ENCODE measurements around the gene CACNB1.
"Not testable (repeated sequence)": the region's sequence is repeated elsewhere in the genome, so short reads cannot be mapped to it uniquely, and the experiment has no call there.

CACNB1 gene

DNA sequence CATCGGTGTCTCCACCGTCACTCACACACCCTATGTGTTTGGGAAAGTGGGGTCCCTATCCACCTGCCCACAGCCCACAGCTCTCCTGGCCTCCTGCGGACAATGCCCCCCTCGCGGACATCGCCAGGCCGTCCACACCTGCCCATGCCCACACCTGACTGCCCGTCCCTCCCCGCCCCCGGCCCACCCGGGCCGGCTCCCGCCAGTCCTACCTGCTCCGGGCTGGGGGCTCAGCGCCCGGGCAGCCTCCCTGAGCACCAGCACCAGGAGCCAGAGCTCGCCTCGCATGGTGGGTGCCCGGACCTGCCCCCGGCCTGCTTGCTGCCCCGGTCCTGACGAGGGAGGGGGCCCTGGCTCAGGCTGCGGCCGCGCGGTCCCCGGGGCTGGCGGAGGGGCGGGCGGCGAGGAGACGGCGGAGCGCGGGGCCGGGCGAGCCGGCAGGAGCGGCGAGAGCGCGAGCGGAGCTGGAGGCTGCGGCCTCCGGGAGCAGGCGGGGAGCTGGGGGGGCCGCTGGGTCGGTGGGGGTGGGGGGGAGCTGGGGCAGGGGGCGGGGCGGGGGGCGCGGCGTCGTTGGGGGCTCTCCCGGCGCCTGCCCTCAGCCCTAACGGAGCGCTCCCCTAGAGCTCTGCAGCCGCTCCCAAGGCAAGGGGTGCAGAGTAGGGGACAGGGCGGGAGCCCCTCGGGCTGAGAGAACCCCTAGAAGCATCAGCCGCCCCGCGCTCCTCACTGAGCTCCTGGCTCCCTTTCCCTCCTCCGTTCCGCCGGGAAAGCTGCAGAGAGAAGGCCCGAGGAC lies 46.1 kb downstream of the CACNB1 start, which contains the start of gene PLXDC1:
Gene PLXDC1 (minus strand): TSS at position 488 of the 793 bp plus-strand sequence. CDS start 200 bp downstream, at position 288.
- no peak for DNase-seq (ENCODE audit: low read depth)

DNA sequence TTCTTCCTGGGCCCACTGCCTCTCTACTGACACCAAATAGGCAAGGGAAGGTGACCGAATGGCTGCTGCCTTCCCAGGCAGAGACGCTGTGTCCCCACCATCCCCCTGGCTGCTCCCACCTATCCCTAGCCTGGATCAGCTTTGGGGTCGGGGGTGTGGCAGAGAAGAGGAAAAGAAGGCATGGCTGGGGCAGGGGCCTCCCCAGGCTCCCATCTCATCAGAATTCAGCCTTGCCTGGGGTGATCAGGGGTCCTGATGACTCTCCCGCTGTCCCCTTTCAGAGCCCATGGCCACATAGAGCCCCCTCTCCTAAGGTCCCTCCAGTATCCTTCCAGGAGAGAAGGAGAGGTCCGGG lies 46.7 kb downstream of the CACNB1 start:
- DNase-seq (ENCODE audit: low read depth): no peak

DNA sequence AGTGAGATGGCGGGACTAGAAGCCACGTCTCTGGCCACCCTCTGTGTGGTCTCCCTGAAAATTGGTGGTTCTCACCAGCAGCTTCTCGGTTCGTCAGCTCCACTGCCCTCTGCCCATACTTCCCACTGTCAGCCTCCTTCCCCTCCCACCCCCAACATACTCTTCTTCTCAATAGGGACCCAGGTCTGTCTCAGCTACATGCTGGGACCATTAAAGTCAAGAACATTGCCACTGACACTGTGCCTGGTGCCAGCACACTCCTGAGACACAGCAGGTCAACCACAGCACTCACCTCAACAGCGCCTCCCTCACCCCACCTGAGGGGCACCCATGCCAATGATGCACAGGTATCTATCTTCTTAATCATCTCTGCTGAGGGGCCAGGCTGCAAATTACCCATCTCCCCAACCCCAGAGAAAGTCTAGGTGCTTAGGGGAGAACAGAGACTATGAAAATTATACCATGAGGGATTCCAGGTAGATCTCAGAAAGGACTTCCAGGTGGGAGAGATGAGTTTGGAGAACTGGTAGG lies 47.3 kb downstream of the CACNB1 start:
- no peak for DNase-seq (ENCODE audit: low read depth)

DNA sequence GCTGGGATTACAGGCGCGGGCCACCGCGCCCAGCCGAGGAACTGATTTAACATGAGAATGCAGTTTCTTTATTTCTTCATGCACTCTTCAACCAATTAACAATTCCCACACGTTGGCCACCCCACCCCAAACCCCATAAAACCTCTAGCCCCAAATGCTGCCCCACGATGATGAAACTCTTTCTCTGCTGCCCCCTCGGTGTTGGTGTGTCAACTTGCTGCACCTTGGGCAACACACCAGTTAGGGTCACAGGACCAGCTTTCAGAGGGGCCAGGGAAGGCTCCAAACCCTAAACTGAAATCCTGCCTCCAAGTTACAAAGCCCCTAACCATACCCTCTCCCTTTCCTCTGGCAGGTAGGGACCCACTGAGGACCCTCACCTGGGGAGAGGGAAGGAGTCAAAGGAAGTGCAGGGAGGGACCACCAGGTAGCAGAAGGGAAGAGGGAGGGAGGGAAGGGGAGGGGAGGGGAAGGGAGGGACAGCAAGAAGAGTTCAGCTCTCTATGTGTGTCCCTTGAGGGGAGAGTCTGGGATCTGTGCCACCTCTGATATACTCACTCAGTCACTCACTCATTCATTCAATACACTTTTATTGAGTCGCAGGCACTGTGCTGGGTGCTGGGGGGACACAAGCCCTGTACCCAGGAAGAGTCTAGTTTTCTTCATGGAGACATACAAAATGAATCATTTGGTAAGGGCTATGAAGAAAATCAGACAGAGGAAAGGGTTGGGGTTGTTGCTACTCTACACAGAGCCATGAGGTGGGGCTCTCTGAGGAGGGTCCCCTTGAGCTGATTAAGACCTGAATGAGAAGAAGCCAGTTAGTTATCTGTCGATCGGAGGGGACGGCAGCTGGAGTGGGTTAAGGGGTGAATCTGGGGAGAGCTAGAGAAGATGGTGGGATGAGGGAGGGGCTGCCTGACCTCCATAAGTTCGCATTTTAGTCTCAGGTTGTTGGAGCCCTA lies 50.0 kb downstream of the CACNB1 start:
- no peak for DNase-seq (ENCODE audit: low read depth)

DNA sequence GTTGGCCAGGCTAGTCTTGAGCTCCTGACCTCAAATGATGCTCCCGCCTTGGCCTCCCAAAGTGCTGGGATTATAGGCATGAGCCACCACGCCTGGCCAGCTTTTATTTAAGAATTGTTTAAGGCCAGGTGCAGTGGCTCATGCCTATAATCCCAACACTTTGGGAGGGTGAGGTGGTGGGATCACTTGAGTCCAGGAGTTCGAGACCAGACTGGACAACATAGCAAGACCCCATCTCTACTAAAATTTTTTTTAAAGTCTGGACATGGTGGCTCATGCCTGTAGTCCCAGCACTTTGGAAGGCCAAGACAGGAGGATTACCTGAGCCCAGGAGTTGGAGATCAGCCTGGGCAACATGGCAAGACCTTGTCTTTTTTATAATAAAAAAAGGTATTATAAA lies 51.2 kb downstream of the CACNB1 start:
- DNase-seq (ENCODE audit: low read depth): no peak

DNA sequence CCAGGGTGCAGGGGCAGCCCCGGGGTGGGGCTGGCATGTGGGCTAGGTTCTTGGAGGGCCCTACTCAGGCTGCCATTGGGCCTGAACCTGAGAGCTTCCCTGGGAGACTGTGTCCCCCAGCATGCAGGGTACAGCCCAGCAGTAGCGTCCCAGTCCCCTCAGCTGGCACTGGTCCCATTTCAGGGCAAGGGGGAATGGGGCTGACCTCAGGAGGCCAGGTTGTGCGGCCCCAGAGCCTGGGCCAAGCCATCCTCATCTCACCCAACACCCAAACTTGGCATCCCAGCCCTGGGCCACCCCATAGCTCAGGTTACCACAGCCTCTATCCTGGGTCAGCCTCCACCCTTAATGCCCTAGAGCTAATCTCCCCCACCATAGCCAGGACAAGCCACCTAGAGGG lies 52.3 kb downstream of the CACNB1 start:
- no peak for DNase-seq (ENCODE audit: low read depth)

DNA sequence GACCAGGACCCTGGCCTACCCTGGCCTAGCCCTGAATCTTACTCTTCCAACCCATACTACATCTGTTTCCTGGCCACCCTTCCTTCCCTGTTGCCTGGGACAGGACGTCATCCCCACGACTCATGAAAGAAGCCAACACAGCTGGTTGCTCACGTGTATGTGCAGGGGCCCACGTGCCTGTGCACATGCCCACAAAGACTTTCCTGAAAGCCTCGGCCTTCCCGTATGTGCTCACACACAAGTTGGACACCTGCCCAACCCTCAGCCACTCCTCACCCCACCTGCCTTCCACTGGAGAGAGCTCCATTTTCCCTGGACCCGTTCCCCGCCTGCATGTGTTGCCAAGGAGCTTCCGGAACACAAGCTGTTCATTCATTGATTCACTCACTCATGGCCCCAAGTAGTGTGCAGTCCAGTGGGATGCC lies 53.0 kb downstream of the CACNB1 start:
- no peak for DNase-seq (ENCODE audit: low read depth)

DNA sequence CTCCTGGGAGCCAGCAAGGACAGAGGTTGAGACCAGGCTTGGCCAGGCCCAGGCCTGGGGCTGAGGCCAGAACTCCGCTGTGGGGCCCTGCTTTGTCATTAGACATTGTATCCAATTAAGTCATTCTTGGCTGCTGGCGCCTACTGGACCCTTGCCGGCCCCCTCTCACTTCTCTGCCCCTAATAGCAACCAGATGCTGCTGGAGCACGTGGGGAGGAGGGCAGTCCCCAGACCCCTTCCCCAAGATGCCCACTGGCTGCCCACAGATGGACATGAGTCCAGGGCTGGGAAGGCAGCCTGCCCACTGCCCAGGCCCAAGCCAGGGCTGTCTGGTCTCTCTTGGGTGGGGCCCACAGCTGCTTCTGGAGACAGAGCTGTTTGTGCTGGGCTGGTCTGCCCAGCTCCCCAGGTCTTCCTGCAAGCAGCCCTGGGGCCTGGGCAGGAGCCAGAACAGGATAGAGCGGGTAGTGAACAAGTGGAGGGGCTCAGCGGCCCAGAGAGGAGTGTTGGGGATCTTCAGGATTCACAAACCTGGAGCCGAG lies 53.8 kb downstream of the CACNB1 start:
- DNase-seq (ENCODE audit: low read depth): no peak

DNA sequence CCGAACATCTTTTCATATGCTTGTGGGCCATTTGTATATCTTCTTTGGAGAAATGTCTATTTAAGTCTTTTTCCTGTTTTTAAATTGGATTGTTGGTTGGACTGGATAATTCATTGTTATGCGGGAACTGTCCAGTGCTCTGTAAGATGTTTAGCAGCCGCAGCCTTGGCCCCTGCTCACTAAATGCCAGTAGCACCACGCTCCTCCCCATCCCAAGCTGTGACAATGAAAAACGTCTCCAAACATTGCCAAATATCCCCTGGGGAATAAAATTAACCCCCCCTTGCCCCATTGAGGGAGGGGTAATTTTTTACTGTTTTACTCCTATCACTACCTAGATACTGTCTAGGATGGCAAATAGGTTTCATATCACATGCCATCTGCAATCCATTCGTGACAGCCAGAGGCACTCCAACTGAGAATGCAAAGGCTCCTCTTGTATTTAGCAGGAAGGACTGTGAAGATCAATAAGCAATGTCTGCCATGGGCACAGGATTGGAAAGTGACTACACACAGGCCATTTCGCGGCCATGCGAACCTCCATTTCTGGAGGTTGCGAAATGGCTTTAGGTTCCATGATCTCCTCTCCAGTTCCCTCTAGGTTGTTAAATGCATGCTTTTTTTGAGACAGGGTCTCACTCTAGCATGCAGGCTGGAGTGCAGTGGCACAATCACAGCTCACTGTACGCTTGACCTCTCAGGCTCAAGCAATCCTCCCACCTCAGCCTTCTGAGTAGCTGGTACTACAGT lies 55.4 kb downstream of the CACNB1 start:
- DNase-seq (ENCODE audit: low read depth): no peak

DNA sequence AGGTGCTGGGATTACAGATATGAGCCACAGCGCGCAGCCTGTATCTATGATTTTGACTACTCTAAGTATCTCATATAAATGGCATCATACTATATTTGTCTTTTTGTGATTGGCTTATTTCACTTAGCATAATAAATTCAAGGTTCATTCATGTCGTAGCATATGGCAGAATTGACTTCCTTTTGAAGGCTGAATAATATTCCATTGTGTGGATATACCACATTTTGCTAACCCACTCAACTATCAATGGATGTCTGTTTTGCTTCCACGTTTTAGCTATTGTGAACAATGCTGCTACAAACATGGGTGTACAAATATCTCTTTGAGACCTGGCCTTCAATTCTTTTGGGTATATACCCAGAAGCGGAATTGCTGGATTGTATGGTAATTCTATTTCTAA lies 56.2 kb downstream of the CACNB1 start:
- DNase-seq (ENCODE audit: low read depth): no peak

DNA sequence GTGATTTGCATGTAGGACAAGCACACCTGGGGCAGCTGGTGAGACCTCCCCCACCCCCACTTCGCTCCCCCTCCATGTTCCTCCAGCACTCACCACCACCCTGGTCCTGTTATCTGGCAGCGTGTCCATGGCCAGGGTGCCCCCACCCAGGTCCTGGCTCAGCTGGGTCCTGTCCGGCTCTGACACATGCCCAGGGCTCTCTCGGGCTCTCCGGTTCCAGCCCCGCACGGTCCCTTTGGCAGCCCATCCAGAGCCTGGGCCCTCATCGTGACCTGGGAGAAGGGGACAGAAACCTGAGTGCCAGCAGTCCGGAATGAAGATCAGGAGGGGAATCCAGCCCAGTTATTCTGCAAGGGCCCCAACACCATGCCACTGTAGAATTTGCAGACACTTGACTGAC lies 57.9 kb downstream of the CACNB1 start:
- DNase-seq (ENCODE audit: low read depth): no peak

DNA sequence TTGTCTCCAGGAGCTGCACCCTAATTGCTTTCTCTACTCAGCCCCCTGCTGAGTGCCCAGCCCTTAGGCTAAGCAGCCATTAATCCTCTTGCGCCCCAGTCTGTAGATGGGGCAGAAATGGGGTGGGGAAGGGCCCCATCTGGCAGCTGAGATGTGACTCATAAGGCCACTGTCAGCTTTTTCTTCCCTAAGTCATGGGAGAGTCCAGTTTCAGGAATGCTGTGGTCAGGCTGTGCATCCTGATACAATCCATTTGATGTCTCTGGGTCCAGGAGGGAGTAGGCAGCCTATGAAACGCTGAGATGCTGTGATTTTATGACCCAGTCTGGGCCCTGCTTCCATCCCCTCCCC lies 58.3 kb downstream of the CACNB1 start:
- no peak for DNase-seq (ENCODE audit: low read depth)

DNA sequence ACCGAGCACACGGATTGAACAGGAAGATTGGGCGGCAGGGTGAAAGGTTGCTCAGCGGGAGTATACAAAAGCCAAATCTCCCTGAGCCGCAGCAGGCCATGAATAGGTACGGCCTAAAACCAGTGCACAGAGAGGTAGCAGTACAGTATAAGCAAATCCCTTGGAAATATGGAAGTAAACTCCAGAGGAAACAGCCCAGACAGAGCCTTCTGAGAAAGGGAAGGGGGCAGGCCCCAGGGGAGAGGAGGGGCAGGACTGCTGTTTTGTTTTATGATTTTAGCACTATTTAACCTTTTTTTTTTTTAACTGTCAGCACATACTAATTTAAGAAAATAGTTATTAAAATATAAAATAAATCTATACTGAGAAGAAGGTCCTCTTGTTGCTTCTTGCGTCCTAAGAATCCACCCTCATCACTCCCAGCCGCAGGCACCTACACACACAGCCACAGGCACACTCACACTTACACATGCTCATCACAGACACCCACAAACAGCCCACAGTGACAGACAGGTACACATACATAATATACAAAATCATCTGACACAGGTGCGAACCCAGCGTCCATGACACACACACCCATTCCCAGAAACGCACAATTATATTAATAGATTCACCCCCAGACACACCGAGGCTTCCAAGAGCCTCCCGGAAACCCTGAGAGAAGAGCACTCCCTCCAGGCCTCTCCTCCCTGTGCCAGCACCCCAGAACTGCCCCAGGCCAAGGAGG lies 58.9 kb downstream of the CACNB1 start:
- no peak for DNase-seq (ENCODE audit: low read depth)

DNA sequence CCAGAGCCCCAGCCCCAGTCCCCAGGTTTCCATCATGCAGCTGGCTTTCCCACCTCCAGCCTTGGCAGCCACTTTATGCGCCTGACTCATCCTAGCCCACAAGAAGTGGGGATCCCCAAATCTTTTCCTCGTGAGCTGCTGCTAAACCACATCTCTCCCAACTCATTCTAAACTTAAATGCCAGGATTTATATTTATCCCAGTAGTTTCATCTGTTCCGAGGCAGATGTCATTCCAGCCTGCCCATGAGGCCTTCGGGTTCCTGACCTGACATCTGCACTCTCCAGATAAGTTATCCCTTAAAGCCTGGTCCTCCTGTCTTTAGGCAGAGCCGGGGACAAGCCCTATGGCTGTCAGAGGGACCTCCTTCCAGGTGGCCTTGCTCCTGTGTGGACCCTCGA lies 62.6 kb downstream of the CACNB1 start:
- no peak for DNase-seq (ENCODE audit: low read depth)

DNA sequence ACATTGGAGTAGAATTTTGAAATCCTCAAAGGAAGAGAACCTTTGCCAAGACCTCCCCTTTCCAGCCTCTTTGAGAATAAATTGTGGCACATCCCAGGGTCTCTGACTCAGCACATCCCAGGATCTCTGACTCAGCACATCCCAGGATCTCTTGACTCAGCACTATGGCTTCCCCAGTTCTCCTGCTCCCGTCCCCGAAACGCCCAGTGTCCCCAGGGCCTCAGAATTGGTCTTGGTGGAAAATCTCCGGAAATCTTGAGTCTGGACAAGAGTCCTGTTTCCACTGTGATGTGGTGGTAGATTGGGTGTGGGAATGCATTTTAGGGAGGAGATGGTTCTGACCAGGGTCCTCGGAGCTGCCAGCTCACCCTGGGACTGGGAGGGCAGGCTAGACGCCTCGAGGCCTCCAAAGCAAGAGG lies 65.3 kb downstream of the CACNB1 start:
- DNase-seq (ENCODE audit: low read depth): no peak

DNA sequence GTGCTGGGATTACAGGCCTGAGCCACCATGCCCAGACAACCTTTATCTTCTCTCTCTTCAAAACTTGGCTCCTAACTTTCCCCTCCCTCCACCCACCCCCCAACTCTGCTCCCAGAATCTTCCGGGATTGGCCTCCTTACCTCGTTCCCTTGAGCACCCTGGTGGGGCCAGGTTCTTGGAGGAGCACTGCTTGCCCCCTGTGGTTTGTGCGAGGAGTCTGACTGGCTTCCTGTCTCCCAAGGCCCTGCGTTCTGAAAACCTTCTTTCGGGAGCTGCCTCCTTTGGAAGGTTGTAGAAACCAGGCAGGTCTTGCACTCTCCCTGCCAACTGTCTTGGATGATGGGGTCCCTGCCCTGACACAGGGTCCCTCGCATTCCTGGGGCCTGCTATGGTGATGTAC lies 65.9 kb downstream of the CACNB1 start:
- DNase-seq (ENCODE audit: low read depth): no peak

DNA sequence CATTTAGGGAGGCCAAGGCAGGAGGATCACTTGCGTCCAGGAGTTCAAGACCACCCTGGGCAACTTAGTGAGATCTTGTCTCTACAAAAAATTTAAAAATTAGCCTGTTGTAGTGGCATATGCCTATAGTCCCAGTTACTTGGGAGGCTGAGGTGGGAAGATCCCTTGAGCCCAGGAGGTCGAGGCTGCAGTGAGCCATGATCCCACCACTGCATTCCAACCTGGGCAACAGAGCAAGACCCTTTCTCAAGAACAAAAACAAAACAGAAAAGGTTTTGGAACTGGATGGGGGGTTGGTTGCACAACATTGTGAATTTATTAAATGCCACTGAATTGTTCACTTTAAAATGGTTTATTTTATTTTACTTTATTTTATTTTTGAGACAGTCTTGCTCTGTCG lies 67.3 kb downstream of the CACNB1 start:
- DNase-seq (ENCODE audit: low read depth): no peak

DNA sequence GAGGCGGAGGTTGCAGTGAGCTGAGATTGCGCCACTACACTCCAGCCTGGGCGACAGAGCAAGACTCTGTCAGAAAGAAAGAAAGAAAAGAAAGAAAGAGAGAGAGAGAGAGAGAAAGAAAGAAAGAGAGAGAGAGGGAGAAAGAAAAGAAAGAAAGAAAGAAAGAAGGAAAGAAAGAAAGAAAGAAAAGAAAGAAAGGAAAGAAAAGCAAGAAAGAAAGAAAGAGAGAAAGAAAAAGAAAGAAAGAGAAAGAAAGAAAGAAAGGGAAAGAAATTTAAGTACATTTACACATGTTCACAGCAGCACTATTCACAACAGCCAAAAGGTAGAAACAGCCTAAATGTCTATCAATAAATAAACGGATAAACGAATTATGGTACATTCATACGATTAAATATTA lies 67.9 kb downstream of the CACNB1 start:
- DNase-seq (ENCODE audit: low read depth): not testable (repeated sequence)

DNA sequence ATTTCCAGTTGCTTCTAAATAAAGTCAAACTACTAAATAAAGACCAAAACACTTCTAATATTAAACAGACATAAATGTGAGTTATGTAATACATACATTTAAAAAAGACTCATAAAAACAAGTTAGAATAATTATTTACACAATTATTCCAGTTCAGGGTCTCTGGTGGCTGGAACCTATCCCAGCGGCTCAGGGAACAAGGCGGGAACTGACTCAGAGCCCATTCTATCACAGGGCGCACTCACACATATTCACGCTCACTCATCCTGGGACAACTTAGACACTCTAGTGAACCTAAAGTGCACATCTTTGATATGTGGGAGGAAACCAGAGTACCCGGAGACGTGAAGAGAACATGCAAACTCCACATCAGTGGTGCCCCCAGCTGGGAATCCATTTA lies 71.0 kb downstream of the CACNB1 start:
- DNase-seq (ENCODE audit: low read depth): no peak

DNA sequence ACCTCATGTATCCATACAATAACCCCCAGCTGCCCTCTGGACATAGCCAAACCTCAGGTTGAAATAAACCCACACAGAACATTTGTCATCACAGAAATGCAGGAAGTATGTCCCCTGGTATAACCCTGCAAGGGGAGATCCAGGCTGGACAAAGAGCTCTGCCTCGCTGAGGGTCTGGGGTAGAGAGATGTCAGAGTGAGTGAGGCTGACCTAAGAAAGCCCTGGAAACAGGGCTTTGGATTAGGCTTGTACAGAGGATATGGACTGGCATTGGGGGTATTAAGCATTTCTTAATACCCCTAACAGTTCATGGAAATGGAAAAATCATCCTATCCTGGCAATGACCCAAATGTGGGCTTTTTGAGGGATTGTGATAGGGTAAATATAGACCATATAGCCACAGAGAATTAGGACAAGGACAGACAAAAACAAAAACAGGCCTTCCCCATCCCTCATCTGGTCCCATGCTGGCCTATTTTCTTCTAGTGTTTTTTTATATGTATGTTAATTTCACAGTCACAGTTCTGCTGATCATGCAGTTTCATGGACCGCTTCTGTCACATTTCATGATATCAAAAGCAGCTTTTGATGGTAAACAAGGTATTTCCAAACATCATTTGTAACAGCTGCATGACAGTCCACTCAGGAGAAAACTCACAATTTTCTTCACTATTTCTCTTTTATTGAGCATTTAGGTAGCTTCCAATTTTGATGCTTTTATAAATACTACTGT lies 72.2 kb downstream of the CACNB1 start:
- DNase-seq (ENCODE audit: low read depth): no peak

DNA sequence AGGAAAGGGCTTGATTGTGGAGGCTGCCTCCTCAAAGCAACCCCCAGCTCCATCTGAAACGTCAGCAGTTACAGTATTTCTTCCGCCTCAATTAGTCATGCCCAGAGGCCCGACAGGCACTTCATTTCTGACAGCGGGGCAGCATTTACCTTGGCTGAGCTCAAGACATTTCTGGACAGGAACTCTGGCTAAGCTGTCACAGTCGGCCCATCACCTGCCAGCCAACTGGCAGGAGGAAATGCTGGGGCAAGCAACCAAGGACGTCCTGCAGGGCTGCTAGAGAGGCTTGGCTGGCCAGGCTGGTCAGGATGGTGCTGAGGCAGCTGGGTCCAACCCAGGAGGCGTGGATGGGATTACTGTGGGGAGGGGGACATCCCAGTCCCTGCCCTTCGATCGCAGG lies 73.8 kb downstream of the CACNB1 start:
- no peak for DNase-seq (ENCODE audit: low read depth)
